Vagina (tissue), 2 donors: ENCODE results near the gene LAMA2. TPM values are rescaled to one million over a fixed set of nuclear protein-coding genes. Genes with fewer than 3 reads are reported as not detected.

ENCODE experiments used
- DNase-seq, 2 donors: peaks; one replicate each; pipeline ENCODE4 v3.0.0-alpha.2; 2017; ENCODE audit errors: extremely low spot score in 2 of 2
- H3K27ac ChIP-seq: fragments of 200-600 bp; sonication (generic); one replicate; pipeline ENCODE4 v1.5.1; 2019
- H3K27me3 ChIP-seq: fragments of 200-600 bp; sonication (generic); one replicate; pipeline ENCODE4 v1.5.1; 2019
- H3K36me3 ChIP-seq, 2 donors: fragments of 200-600 bp; sonication (generic); one replicate each; pipeline ENCODE4 v1.5.1; 2017 to 2019
- H3K4me1 ChIP-seq: fragments of 200-600 bp; sonication (generic); one replicate; pipeline ENCODE4 v1.5.1; 2019
- H3K4me3 ChIP-seq, 2 donors: fragments of 200-600 bp; sonication (generic); 1 replicate in 1 of 2; 2 replicates in 1 of 2; pipeline ENCODE4 v1.5.1; 2016 to 2019
- H3K9me3 ChIP-seq: fragments of 200-600 bp; sonication (generic); one replicate; pipeline ENCODE4 v1.5.1; 2019
- POLR2A ChIP-seq, 2 donors: fragments of 450-650 bp; IDR thresholded peaks; one replicate each; pipeline ENCODE4 v1.6.1; 2017; ENCODE audit warnings: antibody characterized with exemption in 2 of 2, mild to moderate bottlenecking in 2 of 2, moderate library complexity in 2 of 2
- POLR2AphosphoS5 ChIP-seq, 2 donors: sonication (generic); formaldehyde crosslinking; IDR thresholded peaks; one replicate each; pipeline ENCODE4 v1.9.0; 2017; ENCODE audit warnings: antibody characterized with exemption in 2 of 2, mild to moderate bottlenecking in 2 of 2, low read depth in 1 of 2; ENCODE audit not compliant: insufficient read depth in 1 of 2
- intact Hi-C: fragments of 100-400 bp; cut with DNase I; formaldehyde crosslinking; loops from one replicate; pipeline ENCODE4 v1.15.1; 2023
- total RNA-seq: library from RNA; depleted of rRNA; stranded (reverse); fragments of >200 nt; gene quantifications from one replicate; pipeline ENCODE4 v1.2.3, GENCODE V29; 2016
- TF ChIP-seq, protein P1 (sequence below), 3 experiments: fragments of 450-650 bp in 2 of 3; fragments of 200-600 bp in 1 of 3; sonication (generic) in 1 of 3; IDR thresholded peaks; one replicate each; pipeline ENCODE4 v1.5.1; 2017 to 2019; ENCODE audit warnings: antibody characterized with exemption in 3 of 3, mild to moderate bottlenecking in 2 of 3, moderate library complexity in 2 of 3

Gene LAMA2, protein sequence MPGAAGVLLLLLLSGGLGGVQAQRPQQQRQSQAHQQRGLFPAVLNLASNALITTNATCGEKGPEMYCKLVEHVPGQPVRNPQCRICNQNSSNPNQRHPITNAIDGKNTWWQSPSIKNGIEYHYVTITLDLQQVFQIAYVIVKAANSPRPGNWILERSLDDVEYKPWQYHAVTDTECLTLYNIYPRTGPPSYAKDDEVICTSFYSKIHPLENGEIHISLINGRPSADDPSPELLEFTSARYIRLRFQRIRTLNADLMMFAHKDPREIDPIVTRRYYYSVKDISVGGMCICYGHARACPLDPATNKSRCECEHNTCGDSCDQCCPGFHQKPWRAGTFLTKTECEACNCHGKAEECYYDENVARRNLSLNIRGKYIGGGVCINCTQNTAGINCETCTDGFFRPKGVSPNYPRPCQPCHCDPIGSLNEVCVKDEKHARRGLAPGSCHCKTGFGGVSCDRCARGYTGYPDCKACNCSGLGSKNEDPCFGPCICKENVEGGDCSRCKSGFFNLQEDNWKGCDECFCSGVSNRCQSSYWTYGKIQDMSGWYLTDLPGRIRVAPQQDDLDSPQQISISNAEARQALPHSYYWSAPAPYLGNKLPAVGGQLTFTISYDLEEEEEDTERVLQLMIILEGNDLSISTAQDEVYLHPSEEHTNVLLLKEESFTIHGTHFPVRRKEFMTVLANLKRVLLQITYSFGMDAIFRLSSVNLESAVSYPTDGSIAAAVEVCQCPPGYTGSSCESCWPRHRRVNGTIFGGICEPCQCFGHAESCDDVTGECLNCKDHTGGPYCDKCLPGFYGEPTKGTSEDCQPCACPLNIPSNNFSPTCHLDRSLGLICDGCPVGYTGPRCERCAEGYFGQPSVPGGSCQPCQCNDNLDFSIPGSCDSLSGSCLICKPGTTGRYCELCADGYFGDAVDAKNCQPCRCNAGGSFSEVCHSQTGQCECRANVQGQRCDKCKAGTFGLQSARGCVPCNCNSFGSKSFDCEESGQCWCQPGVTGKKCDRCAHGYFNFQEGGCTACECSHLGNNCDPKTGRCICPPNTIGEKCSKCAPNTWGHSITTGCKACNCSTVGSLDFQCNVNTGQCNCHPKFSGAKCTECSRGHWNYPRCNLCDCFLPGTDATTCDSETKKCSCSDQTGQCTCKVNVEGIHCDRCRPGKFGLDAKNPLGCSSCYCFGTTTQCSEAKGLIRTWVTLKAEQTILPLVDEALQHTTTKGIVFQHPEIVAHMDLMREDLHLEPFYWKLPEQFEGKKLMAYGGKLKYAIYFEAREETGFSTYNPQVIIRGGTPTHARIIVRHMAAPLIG (N-terminal part only)
- 91.1 TPM for total RNA-seq

DNA sequence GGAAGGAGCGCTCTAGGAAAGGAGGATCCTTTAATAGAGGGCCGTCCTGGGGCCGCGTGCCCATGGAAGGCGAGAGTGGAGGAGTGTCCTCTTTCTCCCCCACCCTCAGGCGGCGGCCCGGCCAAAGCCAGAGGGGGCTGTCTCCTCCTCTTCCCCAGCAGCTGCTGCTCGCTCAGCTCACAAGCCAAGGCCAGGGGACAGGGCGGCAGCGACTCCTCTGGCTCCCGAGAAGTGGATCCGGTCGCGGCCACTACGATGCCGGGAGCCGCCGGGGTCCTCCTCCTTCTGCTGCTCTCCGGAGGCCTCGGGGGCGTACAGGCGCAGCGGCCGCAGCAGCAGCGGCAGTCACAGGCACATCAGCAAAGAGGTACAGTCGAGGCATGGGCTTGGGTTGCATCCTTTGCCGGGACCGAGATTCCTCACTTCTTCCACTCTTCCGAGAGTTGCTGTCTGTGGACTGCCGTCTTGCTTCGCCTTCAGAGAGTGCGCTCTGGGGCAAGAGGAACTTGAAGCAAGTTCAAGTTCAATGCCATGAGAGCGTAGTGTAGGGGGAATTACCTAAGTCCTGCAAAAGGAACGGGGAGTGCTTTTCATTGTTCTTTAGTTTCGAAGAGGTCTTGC is at the start of gene LAMA2:
Gene LAMA2, plus strand, starts transcription at position 148 of the 621 bp plus-strand sequence. Its CDS starts 108 bp downstream, at position 256.
- Histone ChIP-seq H3K27ac (peak within 1 kb of the TSS; percentile 85), H3K4me3 (peak within 1 kb of the TSS; percentile 55 to 69), H3K27me3 (no peaks in the 10 kb centered on the region), H3K9me3 (no peaks in the 10 kb centered on the region), H3K36me3 (no peaks in the 10 kb centered on the region), H3K4me1 (peaks cover 7% of the 10 kb centered on the region)
- DNase-seq = no peak
- peak in 1 of 2 donors; percentile 55 for TF ChIP-seq POLR2A (IDR thresholded peaks at IDR 0.05)
- TF ChIP-seq, protein P1, sequence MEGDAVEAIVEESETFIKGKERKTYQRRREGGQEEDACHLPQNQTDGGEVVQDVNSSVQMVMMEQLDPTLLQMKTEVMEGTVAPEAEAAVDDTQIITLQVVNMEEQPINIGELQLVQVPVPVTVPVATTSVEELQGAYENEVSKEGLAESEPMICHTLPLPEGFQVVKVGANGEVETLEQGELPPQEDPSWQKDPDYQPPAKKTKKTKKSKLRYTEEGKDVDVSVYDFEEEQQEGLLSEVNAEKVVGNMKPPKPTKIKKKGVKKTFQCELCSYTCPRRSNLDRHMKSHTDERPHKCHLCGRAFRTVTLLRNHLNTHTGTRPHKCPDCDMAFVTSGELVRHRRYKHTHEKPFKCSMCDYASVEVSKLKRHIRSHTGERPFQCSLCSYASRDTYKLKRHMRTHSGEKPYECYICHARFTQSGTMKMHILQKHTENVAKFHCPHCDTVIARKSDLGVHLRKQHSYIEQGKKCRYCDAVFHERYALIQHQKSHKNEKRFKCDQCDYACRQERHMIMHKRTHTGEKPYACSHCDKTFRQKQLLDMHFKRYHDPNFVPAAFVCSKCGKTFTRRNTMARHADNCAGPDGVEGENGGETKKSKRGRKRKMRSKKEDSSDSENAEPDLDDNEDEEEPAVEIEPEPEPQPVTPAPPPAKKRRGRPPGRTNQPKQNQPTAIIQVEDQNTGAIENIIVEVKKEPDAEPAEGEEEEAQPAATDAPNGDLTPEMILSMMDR (IDR thresholded peaks at IDR 0.05) = no peak
- TF ChIP-seq POLR2AphosphoS5 (IDR thresholded peaks at IDR 0.05; ENCODE audit: insufficient read depth in 1 of 2, low read depth in 1 of 2) = peak in 1 of 2 donors; percentile 88
- intact Hi-C loops = no loop called here

DNA sequence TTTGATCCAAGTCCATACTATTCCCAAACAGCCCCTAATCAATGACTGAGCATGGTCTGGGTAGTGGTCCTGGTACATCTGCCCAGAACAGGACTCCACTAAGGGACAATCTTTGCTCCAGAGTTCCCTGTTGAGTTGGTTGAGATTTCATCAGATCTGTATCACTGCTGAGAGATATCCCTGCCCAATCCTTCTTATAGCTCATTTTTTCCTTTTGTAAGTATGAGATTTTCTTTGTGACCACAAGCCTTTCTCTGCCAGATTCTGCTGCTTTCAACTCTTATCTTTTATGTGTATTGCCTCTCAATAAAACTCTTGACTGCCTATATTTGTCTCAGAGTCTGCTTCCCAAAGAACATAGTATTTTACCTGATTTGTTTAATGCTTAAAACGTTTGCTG is 46.2 kb upstream of the LAMA2 start:
- no peak overlapping the region for H3K27ac ChIP-seq

GRCh38 chr6:128841518-128841917 is 41.4 kb upstream of the LAMA2 start:
- no peaks in the 10 kb centered on the region for H3K9me3 ChIP-seq
- DNase-seq = no peak
- H3K27ac ChIP-seq = no peak overlapping the region
- no peak for TF ChIP-seq POLR2AphosphoS5 (IDR thresholded peaks at IDR 0.05; ENCODE audit: insufficient read depth in 1 of 2, low read depth in 1 of 2)
- TF ChIP-seq, protein P1 (IDR thresholded peaks at IDR 0.05) = no peak
- no peak for TF ChIP-seq POLR2A (IDR thresholded peaks at IDR 0.05)
- no peaks in the 10 kb centered on the region for H3K36me3 ChIP-seq
- no peaks in the 10 kb centered on the region for H3K27me3 ChIP-seq
- intact Hi-C loops = no loop called here
- H3K4me1 ChIP-seq = no peaks in the 10 kb centered on the region
- H3K4me3 ChIP-seq = no peak overlapping the region

More for the DNA sequence above, 46.2 kb upstream of the LAMA2 start:
- Histone ChIP-seq H3K4me3 (no peak overlapping the region), H3K9me3 (no peaks in the 10 kb centered on the region), H3K36me3 (no peaks in the 10 kb centered on the region), H3K27me3 (no peaks in the 10 kb centered on the region), H3K4me1 (no peaks in the 10 kb centered on the region)
- no peak for DNase-seq
- intact Hi-C loops = no loop called here
- TF ChIP-seq POLR2AphosphoS5 (IDR thresholded peaks at IDR 0.05; ENCODE audit: insufficient read depth in 1 of 2, low read depth in 1 of 2) = no peak
- TF ChIP-seq, protein P1 (IDR thresholded peaks at IDR 0.05) = no peak

DNA sequence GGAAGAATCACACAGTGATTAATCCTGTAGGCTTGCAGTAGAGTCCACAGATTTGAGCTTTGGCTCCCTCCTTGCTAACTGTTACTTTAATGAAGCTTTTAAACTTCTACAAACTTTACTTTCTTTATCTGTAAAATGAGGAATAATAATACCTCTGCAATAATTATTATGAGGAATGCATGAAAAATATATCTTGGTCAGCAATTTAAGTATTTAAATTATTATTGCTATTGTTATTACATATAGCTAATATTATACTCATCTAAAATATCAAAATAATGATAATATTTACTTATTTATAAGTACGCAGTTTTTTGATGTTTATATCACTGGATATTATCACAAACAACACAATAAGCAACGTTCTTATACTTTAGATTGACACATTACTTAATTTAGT is 38.3 kb upstream of the LAMA2 start:
- Histone ChIP-seq H3K27ac (no peak overlapping the region), H3K4me3 (no peak overlapping the region), H3K9me3 (no peaks in the 10 kb centered on the region), H3K36me3 (no peaks in the 10 kb centered on the region), H3K4me1 (no peaks in the 10 kb centered on the region), H3K27me3 (no peaks in the 10 kb centered on the region)
- intact Hi-C loops = no loop called here
- TF ChIP-seq, protein P1 (IDR thresholded peaks at IDR 0.05) = no peak
- TF ChIP-seq POLR2AphosphoS5 (IDR thresholded peaks at IDR 0.05; ENCODE audit: insufficient read depth in 1 of 2, low read depth in 1 of 2) = no peak
- TF ChIP-seq POLR2A (IDR thresholded peaks at IDR 0.05) = no peak
- no peak for DNase-seq
